NCI-H2227 treated with DMSO at 0.1 percent for 48 hours (cell line): ENCODE data around the gene VGF.

Source experiments
- DNase-seq: peaks from one replicate; lab custom pipeline; 2025; lab: John Stamatoyannopoulos, UW

Gene VGF

GRCh38 chr7:101185258-101185839 is 20.0 kb upstream of the VGF start:
- DNase-seq, result no peak

GRCh38 chr7:101180130-101180755 is 14.9 kb upstream of the VGF start, which contains the start of gene NAT16:
Gene NAT16 (minus strand): TSS chr7:101180293. CDS start chr7:101174807, 5,486 bp downstream.
- DNase-seq, result no peak

DNA sequence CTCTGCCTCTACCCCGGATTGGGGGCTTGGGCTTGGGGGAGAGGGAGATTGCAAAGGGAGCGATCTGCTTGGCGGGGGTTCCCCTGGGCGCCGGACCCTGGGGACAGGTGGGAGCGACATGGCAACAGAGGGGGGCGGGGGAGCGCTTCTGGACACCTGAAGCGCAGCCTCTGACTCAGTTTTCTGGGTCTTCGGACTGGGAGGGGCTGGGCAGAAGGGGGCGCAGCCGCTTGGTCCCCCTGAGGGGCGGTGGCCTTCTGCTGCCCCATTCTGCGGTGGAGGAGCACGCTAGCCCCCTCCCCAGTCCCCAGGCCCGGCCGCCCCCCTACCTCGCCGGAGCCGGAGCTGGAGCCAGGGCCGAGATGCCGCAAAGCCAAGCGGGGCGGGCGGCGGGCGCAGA is 14.3 kb upstream of the VGF start:
- no peak for DNase-seq

DNA sequence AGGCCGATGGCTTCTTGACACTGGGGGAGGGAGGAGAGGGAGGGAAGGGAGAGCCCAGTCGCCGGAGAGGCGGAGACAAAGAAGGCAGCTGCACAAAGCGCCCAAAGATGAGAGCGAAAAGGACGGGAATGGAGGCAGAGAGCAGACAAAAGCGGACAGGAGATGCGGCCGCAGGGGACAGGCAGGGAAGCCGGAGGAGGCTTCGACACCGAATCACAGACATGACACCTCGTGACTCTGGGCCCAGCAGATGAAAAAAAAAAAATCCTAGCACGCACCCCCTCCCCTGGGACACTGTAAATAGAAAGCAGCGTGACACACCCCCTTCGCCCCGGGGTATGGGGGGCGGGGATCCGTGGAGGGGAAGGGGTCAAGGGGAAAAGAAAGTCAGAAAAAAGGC is 13.7 kb upstream of the VGF start:
- peak; percentile 21 for DNase-seq

GRCh38 chr7:101177644-101178043 is 12.3 kb upstream of the VGF start:
- DNase-seq, result no peak

GRCh38 chr7:101175664-101176063 is 10.3 kb upstream of the VGF start:
- DNase-seq, result no peak

DNA sequence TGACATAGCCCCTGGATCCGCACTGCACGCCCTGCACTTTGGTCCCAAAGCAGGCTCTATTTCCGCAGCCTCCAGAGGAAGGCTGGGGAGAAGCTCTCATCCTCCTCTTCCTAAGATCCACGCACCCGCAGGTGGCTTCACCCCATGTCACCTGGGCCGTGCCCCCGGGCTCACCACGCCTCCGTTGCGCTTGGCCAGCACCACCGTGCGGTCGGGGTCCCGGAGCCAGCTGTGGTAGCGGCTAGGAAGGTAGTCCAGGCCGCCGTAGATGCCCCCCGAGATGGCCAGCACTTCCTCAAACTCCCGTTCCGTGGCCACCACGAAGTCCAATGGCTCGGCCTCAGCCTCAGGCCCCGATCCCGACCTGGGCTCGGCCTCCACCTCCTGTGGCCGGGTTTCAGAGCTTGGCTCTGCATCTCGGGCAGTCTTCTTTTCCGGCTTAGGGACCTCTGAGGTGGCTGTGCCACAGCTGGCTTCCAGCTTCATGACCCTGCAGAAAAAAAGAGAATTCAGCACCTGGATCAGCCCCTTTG is 9.0 kb upstream of the VGF start:
- DNase-seq, result no peak

DNA sequence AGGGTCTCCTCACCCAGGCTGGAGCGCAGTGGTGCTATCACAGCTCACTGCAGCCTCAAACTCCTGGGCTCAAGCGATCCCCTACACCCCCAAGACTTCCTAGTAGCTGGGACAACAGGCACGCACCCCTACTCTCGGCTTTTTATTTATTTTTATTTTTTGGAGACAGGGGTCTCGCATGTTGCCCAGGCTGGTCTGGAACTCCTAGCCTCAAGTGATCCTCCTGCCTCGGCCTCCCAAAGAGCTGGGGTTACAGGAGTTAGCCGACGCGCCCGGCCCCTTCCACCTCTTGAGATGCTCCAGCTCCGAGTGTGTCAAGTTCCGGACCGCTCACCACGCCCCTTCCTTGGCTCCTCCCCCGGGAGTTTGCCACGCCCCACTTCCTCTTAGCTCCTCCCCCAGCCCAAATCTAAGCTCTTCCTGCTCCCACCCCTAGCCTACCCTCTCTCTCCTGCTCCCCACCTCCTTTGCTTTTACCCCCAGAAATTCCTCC is 8.4 kb upstream of the VGF start:
- DNase-seq, result no peak

- no peak for DNase-seq
Observed at GRCh38 chr7:101172854-101173751, 7.7 kb upstream of the VGF start.

- no peak for DNase-seq
Observed at GRCh38 chr7:101172005-101172853, 6.9 kb upstream of the VGF start.

DNA sequence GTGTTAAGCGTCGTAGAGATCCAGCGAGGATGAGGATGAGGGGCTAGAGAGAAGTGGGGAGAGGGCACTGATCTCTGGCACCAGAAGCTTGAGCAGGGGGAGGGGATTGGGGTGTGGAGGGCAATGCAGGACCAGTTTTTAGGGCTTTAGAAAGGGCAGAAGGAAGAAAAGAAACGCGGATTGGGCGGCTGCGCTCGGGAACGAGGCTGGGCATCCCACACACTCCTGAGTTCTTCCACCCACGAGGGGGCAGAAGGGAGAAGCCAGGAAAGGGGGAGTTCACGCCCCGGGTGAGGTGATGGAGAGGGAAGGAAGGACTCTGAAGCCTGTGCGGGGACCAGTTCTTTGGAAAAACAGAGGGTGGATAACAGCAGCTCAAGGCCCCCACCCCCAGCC is 6.1 kb upstream of the VGF start:
- no peak for DNase-seq

DNA sequence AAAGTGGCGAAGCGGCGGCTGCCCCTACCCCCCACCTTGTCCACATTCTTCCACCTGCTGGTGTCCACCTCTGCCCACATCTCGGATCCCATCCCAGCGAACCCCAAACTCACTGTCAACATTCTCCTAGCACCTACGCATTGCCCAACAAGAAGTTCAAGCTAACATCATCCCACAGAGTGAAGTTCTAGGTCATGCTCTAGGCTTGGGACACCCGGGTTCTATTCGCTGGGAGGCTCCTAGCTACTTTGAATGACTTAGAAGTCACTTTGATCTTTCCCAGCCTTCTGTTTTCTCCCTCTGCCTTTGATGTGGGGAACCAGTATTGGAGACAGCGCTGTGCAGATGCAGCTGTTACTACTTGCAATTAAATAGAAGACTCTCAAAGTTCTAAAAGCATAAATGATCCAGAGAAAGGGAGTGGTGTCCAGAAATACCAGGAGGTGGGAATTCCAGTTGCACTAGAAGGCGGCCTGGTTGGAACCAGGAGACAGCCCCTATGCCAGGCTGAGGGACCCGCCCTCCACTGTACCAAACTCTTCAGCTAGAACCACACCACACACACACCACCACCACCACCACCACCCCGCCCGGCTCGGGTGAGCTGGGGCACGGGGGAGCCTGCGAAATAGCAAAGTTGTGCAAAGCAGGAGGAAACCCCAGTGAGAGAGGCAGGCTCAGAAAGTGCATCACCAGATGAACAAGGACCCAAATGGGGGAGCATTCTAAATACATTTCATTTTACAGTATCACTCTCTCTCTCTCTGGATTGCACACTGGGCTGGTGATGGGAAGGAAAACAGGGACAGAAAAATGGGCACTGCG is 5.5 kb upstream of the VGF start:
- DNase-seq, result no peak

- DNase-seq, result peak; percentile 86
Observed at GRCh38 chr7:101169838-101170551, 4.6 kb upstream of the VGF start.

- DNase-seq, result no peak
Observed at GRCh38 chr7:101169110-101169837, 3.9 kb upstream of the VGF start.

DNA sequence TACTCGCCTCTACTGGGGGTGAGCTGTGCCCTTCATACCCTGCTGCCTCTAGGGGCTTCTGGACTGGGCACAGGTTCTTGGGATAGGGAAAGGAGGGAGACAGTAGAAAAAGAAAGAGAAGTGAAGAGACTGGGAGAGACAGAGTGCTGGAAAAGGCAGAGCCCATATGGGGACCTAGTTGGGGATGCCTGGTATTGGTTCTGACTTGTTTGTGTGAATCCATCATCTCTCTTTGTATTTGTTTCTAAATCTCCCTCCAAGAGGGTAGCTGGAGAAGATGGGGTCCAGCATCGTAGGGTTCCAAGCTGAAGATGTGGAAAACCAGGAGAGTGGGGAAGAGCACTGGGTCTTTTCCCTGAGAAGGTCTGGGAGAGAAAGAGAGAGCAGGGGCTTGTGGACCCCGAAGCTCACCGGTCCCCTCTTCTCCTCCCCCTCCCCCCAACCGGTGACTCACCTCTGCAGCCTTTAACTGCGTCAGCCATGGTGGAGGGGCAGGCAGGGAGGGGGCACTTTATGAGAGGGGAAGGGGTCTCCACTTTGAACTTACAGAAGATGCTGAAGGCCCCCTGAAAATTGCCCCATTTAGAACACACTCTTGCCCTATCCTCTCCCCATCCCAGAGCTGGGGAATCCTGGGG is 3.2 kb upstream of the VGF start:
- no peak for DNase-seq

DNA sequence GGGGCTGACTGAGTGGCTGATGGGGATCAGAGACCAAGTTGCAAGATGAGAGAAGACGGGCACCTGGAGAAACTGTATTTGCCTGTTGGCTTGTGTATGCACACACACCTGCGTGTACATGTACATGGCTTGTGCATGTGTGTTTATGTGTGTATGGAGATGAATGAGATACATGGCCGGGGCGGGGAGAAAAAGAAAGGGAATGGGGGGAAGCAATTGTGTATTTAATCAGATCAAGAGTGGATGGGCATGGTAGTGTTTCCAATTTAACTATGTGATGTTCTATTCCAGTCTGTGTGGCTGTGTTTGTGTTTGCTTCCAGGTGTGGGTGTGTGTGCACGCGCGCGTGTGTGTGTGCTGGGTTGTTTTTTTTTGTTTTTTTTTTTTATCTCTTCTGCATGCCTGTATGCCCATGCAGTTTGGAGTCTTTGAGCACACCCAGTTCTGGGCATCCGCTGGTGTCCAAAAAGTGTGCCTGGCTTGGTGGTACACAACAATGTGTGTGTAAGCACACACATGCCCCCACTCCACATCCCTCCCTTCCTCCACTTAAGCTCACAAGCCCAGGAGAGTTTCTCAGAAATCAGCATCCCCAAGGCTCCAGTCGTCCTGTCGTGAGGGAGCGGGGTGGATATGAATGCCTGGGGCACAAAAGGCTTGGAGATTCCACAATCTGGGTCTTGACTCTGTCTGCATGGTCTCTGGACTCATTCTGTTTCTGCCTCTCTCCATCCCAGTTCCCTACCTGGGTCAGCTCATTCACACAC is 2.5 kb upstream of the VGF start:
- no peak for DNase-seq

GRCh38 chr7:101166909-101167644 is 1.7 kb upstream of the VGF start:
- DNase-seq, result peak; percentile 71

DNA sequence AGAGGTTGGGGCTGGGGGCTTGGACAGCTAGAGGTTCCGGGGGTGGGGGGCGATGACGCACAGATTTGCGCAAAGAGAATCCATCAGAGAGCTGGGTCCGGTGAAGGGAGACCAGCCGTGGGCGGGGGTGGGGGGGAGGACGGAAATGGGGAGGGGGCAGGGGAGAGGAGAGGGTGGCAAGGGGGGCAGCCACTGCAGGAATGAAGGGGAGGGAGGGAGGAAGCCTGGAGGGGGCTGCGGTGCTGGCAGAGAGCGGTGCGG is 1.2 kb upstream of the VGF start:
- DNase-seq, result no peak
